Nephron (organoid): ENCODE measurements around the gene LEMD2.

ENCODE experiments used
- H3K27ac Mint-ChIP-seq, 3 experiments: 2 replicates each; pipeline ENCODE4 v1.8.0; 2020; ENCODE audit warnings: mixed read lengths in 3 of 3, mild to moderate bottlenecking in 2 of 3, moderate library complexity in 1 of 3
- H3K27me3 Mint-ChIP-seq: 2 replicates; pipeline ENCODE4 v1.8.0; 2021; ENCODE audit warnings: low read depth, mild to moderate bottlenecking, moderate library complexity, mixed read lengths
- H3K36me3 Mint-ChIP-seq: 2 replicates; pipeline ENCODE4 v1.8.0; 2020; ENCODE audit warnings: low read depth, mixed read lengths
- H3K4me1 Mint-ChIP-seq: 2 replicates; pipeline ENCODE4 v1.8.0; 2020; ENCODE audit warnings: mixed read lengths
- H3K4me3 Mint-ChIP-seq, 3 experiments: 2 replicates each; pipeline ENCODE4 v1.8.0; 2020; ENCODE audit warnings: mild to moderate bottlenecking in 3 of 3, mixed read lengths in 3 of 3, moderate library complexity in 2 of 3
- H3K9me3 Mint-ChIP-seq: 2 replicates; pipeline ENCODE4 v1.8.0; 2020; ENCODE audit warnings: mixed read lengths
- TF ChIP-seq, protein P1 (sequence below), 3 experiments: fragments of 200-600 bp; sonication (generic); IDR thresholded peaks; one replicate each; pipeline ENCODE4 v1.5.0; 2021; ENCODE audit warnings: antibody characterized with exemption in 3 of 3; ENCODE audit not compliant: unreplicated experiment in 3 of 3

LEMD2 gene

DNA sequence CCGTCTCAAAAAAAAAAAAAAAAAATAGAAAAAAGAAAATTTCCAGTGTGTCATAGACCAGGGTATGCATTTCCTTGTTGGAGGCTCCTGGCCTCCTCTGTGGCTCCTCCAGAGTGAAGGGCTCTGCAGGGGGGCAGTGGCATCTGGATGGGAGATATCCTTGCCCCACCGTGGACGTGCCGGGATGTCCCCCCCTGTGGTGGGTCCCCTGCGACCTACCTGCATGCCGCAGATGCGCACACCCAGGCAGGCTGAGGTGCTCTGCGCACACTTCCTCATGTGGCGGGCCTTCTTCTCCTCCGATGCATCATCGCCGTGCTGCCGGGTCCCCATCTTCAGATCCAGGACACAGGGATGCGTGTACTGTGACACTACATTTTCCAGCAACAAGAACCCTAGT is 63.7 kb downstream of the LEMD2 start:
- Mint-ChIP-seq H3K27me3 (peaks cover 30% of the 10 kb centered on the region), H3K9me3 (no peaks in the 10 kb centered on the region), H3K4me1 (peaks cover 33% of the 10 kb centered on the region), H3K4me3 (no peak overlapping the region), H3K27ac (no peak overlapping the region), H3K36me3 (no peaks in the 10 kb centered on the region)
- TF ChIP-seq, protein P1, sequence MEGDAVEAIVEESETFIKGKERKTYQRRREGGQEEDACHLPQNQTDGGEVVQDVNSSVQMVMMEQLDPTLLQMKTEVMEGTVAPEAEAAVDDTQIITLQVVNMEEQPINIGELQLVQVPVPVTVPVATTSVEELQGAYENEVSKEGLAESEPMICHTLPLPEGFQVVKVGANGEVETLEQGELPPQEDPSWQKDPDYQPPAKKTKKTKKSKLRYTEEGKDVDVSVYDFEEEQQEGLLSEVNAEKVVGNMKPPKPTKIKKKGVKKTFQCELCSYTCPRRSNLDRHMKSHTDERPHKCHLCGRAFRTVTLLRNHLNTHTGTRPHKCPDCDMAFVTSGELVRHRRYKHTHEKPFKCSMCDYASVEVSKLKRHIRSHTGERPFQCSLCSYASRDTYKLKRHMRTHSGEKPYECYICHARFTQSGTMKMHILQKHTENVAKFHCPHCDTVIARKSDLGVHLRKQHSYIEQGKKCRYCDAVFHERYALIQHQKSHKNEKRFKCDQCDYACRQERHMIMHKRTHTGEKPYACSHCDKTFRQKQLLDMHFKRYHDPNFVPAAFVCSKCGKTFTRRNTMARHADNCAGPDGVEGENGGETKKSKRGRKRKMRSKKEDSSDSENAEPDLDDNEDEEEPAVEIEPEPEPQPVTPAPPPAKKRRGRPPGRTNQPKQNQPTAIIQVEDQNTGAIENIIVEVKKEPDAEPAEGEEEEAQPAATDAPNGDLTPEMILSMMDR (IDR thresholded peaks at IDR 0.05; ENCODE audit: unreplicated experiment in 3 of 3): no peak

DNA sequence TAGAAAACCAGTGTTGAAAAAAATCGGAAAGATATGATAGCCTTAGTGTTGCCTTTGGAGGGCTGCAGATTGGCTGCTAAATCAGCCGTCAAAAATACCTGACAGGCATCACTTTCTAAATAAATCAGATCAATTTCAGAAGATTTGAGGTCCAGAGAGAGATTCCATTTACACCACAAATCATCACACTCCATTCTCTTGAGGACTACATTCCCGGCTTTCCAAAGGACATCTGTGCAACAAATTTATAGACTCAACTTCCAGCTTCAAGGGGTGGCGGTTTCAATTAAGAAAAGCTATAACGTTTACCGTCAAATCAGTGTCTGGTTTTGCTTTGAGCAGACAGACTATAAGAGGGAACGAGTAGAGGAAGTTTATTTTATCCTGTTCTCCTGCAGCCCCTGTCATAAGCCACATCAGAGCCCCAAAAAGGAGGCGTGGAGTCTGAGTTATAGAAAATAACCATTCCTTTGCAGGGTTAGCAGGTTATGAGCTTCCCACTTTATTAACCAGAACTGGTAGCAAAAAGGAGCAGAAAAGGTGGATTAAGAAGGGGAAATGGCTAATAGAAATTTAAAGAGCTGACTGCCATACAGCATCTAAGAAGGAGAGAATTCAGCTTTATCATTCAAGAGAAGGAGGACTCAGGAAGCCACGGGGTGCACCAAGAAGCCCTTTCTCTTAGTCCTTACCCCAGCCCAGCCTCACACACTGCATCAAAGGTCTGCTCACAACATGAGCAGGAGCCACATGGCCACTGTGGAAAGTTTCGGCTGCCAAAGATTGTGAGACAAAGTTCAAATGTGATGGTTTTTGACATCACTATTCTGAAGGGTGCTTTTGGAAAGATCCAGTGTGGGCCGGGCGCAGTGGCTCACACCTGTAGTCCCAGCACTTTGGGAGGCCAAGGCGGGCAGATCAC is 64.6 kb downstream of the LEMD2 start:
- H3K36me3 Mint-ChIP-seq: no peaks in the 10 kb centered on the region
- H3K9me3 Mint-ChIP-seq: no peaks in the 10 kb centered on the region
- peak overlapping the region in 1 of 3 experiments; percentile 50 for H3K27ac Mint-ChIP-seq
- H3K4me3 Mint-ChIP-seq: no peak overlapping the region
- peaks cover 40% of the 10 kb centered on the region for H3K4me1 Mint-ChIP-seq
- TF ChIP-seq, protein P1 (IDR thresholded peaks at IDR 0.05; ENCODE audit: unreplicated experiment in 3 of 3): no peak
- H3K27me3 Mint-ChIP-seq: peaks cover 38% of the 10 kb centered on the region

DNA sequence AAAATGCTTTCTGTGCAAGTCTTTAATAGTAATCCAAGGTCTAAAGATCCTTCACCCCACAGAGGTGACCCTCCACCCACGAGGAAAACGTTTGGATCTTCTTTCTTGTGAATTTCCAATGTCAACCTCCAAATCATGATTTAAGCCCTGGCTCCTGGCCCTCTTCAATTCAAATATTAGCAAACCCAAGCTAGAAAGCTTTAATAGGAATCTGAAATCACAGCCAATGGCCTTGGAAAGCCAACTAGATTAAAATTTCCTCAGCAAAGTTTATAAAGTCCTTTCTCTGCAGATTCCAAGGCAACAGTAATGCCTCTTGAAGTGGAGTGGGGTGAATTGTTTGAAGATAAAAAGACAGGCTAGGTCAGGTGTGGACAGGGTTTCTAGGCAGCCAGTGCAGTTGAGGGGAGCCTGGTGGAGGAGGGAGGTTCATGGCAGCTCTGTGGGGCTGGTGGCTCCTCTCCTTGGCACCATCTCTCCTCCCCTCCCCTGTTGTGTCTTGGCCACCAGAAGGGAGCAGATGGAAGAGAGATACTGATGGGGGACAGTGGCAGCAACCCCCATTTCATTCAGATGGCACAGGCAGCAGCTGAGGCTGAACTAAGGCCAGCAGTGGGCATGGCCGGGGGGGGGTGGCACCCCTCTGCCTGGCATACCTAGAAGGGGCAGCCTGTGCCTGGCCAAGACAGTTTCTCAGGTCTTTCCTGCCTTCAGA is 65.4 kb downstream of the LEMD2 start:
- peak overlapping the region in 2 of 3 experiments; percentile 11 to 57 for H3K4me3 Mint-ChIP-seq
- TF ChIP-seq, protein P1 (IDR thresholded peaks at IDR 0.05; ENCODE audit: unreplicated experiment in 3 of 3): no peak
- no peaks in the 10 kb centered on the region for H3K36me3 Mint-ChIP-seq
- H3K4me1 Mint-ChIP-seq: peaks cover 44% of the 10 kb centered on the region
- H3K27ac Mint-ChIP-seq: peak overlapping the region in 2 of 3 experiments; percentile 45 to 83
- no peaks in the 10 kb centered on the region for H3K9me3 Mint-ChIP-seq
- H3K27me3 Mint-ChIP-seq: peaks cover 37% of the 10 kb centered on the region

DNA sequence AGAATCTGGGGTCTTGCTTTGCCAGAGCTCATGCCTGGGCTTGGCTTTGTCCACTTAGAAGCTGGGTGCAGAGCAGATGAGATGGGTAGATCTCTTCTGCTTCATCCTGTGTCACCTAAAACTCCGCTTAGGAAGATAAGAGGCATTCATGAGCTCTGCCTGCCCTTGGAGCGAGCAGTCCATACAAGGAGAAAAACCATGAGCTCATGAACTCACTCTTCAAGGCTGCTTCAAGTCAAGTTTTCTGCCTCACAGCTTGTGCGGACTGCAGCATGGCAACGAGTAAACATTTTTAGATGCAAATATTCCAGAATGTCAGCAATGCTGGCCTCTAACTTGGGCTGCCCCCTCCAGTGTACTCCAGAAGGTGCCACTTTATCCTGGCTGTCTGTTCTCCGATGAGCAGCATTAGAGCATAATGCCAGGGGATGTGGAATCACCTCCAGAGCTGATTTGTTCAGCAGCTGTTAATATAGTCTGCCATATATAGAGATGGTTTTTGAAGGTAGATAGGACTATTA is 66.8 kb downstream of the LEMD2 start:
- H3K36me3 Mint-ChIP-seq: no peaks in the 10 kb centered on the region
- H3K4me3 Mint-ChIP-seq: no peak overlapping the region
- H3K27me3 Mint-ChIP-seq: peaks cover 35% of the 10 kb centered on the region
- H3K4me1 Mint-ChIP-seq: peaks cover 53% of the 10 kb centered on the region
- no peaks in the 10 kb centered on the region for H3K9me3 Mint-ChIP-seq
- H3K27ac Mint-ChIP-seq: no peak overlapping the region
- TF ChIP-seq, protein P1 (IDR thresholded peaks at IDR 0.05; ENCODE audit: unreplicated experiment in 3 of 3): no peak

DNA sequence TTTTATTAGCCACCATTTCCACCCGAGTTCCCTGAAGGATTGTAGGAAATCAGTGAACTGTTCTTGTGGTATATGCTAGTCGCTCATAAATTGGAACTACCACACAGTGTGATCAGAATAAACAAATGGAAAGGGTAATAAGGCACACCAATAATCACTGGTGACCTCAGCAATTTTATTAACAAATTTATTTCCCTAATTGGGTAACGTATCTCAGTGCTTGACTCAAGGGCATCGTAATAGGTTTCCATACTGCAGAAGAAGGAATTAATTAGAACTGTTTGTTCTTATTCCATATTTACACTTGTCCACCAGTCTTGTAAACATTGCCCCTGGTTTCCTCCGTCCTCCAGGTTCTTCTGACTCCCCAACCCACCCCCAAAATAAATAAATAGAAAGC is 67.4 kb downstream of the LEMD2 start:
- Mint-ChIP-seq H3K9me3 (no peaks in the 10 kb centered on the region), H3K27me3 (peaks cover 31% of the 10 kb centered on the region), H3K27ac (no peak overlapping the region), H3K36me3 (no peaks in the 10 kb centered on the region), H3K4me3 (no peak overlapping the region), H3K4me1 (peaks cover 53% of the 10 kb centered on the region)
- TF ChIP-seq, protein P1 (IDR thresholded peaks at IDR 0.05; ENCODE audit: unreplicated experiment in 3 of 3): no peak
